GM19467 (cell line): ENCODE data around the gene FGF5.
"Not testable (repeated sequence)": the region's sequence is repeated elsewhere in the genome, so short reads cannot be mapped to it uniquely, and the experiment has no call there.

ENCODE experiments used
- ATAC-seq: cut with Tn5 transposase; IDR thresholded peaks from one replicate; pipeline ENCODE4 v1.9.1; 2021; ENCODE audit warnings: mild to moderate bottlenecking, moderate library complexity; ENCODE audit not compliant: unreplicated experiment

FGF5 gene

GRCh38 chr4:80294206-80294605 is 27.7 kb downstream of the FGF5 start:
- ATAC-seq = no peak

GRCh38 chr4:80295336-80295735 is 28.9 kb downstream of the FGF5 start:
- ATAC-seq = no peak

- no peak for ATAC-seq
Measured at GRCh38 chr4:80295826-80296225, 29.4 kb downstream of the FGF5 start.

GRCh38 chr4:80301884-80302283 is 35.4 kb downstream of the FGF5 start:
- ATAC-seq = no peak

GRCh38 chr4:80302616-80303223 is 36.3 kb downstream of the FGF5 start:
- no peak for ATAC-seq

- ATAC-seq = no peak
Measured at GRCh38 chr4:80305466-80305865, 39.0 kb downstream of the FGF5 start.

- no peak for ATAC-seq
Measured at GRCh38 chr4:80306260-80306659, 39.8 kb downstream of the FGF5 start.

GRCh38 chr4:80307183-80307735 is 40.8 kb downstream of the FGF5 start:
- ATAC-seq = no peak

GRCh38 chr4:80307774-80308465 is 41.5 kb downstream of the FGF5 start:
- no peak for ATAC-seq

GRCh38 chr4:80308466-80308822 is 42.0 kb downstream of the FGF5 start:
- ATAC-seq = no peak

GRCh38 chr4:80309294-80310004 is 43.0 kb downstream of the FGF5 start:
- no peak for ATAC-seq

GRCh38 chr4:80311130-80311529 is 44.7 kb downstream of the FGF5 start:
- no peak for ATAC-seq

- no peak for ATAC-seq
Measured at GRCh38 chr4:80312124-80312523, 45.7 kb downstream of the FGF5 start.

- ATAC-seq = no peak
Measured at GRCh38 chr4:80313627-80314026, 47.2 kb downstream of the FGF5 start.

- ATAC-seq = not testable (repeated sequence)
Measured at GRCh38 chr4:80315848-80316247, 49.4 kb downstream of the FGF5 start.

- no peak for ATAC-seq
Measured at GRCh38 chr4:80321341-80321740, 54.9 kb downstream of the FGF5 start.

GRCh38 chr4:80321776-80322175 is 55.3 kb downstream of the FGF5 start:
- no peak for ATAC-seq

GRCh38 chr4:80322716-80323115 is 56.3 kb downstream of the FGF5 start:
- no peak for ATAC-seq

GRCh38 chr4:80324171-80324570 is 57.7 kb downstream of the FGF5 start:
- no peak for ATAC-seq

- ATAC-seq = no peak
Measured at GRCh38 chr4:80331693-80332092, 65.2 kb downstream of the FGF5 start.

GRCh38 chr4:80333121-80333520 is 66.7 kb downstream of the FGF5 start:
- ATAC-seq = no peak

GRCh38 chr4:80334568-80334967 is 68.1 kb downstream of the FGF5 start:
- no peak for ATAC-seq
